HUES48 (cell line): ENCODE measurements around the gene TCHP.

Experiments
- H3K27ac ChIP-seq: one replicate; pipeline ENCODE4 v1.7.0; 2013; ENCODE audit warnings: low read depth, low read length, inconsistent platforms
- H3K27me3 ChIP-seq: 2 replicates; pipeline ENCODE4 v1.6.1; 2013; ENCODE audit warnings: mild to moderate bottlenecking, low read length; ENCODE audit not compliant: control insufficient read depth, insufficient read depth
- H3K36me3 ChIP-seq: 2 replicates; pipeline ENCODE4 v1.6.1; 2013; ENCODE audit warnings: low read length; ENCODE audit not compliant: control insufficient read depth, insufficient read depth
- H3K4me1 ChIP-seq: 2 replicates; pipeline ENCODE4 v1.6.1; 2013; ENCODE audit warnings: mild to moderate bottlenecking, low read length; ENCODE audit not compliant: control insufficient read depth, insufficient read depth
- H3K4me3 ChIP-seq: 2 replicates; pipeline ENCODE4 v1.5.1; 2013; ENCODE audit warnings: mild to moderate bottlenecking, low read depth, low read length
- H3K9ac ChIP-seq: 2 replicates; pipeline ENCODE4 v1.6.1; 2013; ENCODE audit warnings: mild to moderate bottlenecking, low read depth, low read length, moderate library complexity
- H3K9me3 ChIP-seq: 2 replicates; pipeline ENCODE4 v1.6.1; 2013; ENCODE audit warnings: low read length; ENCODE audit not compliant: control insufficient read depth, insufficient read depth

Gene TCHP

DNA sequence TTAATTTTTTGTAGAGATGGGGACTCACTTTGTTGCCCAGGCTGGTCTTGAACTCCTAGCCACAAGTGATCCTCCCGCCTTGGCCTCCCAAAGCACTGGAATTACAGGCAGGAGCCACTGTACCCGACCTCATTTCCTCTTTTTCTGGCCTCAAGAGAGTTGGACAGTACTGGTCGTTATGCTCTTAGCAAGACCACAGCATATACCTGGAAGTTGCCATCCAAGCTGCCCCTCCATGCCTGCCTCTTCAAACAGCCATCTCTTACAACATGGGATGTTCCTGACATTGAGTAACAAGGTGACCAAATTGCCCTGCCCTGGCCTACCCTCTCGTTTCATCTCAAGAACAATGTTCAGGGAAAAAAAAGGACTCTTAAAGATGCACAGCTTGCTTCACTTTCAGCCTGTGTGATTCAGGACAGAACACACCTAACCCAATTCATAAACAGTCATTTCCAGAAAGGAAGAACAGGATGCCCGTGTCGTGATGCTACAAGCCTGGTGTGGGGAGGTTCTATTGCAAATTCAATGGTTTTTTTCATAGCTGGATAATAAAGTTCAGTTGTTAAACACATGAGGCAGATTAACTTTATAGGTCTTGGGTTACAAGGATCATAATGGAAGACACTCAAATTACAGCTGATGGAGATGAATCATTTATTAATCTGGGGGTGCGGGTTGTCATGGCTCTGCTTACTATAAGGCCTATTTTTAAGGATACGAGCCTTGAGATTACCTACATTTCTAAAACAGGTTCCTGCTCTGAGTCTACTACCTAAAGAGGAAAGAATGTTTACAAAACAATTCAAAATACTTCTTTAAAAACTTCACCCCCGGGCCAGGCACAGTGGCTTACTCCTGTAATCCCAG, 31.7 kb upstream of the TCHP start:
- no peaks in the 10 kb centered on the region for H3K27me3 ChIP-seq
- H3K36me3 ChIP-seq: no peaks in the 10 kb centered on the region
- no peak overlapping the region for H3K9ac ChIP-seq
- no peaks in the 10 kb centered on the region for H3K9me3 ChIP-seq
- H3K4me1 ChIP-seq: peaks cover 9% of the 10 kb centered on the region; the same call in 1 of the 2 replicates
- no peak overlapping the region for H3K27ac ChIP-seq
- no peak overlapping the region for H3K4me3 ChIP-seq

DNA sequence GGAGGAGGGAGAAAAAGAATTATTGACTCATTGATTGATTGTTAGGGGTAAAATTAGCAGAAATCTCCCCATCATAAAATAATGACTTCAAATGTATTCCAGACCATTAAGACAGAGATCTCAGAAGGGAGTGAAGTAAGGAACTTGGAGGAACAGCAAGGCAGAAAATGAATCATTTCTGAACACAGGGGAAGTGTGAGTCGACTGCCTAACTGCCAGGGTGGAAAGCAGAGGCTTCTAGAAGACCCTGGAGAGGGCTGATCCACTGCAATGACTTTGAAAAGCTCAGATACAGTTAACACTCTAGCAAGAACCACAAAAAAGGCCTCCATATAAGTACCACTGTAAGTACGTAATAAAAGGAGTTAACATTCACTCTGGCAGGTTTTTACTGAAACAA, 29.4 kb upstream of the TCHP start:
- Histone ChIP-seq H3K4me3 (no peak overlapping the region), H3K4me1 (no peaks in the 10 kb centered on the region), H3K27me3 (no peaks in the 10 kb centered on the region), H3K36me3 (no peaks in the 10 kb centered on the region), H3K9me3 (no peaks in the 10 kb centered on the region), H3K9ac (no peak overlapping the region), H3K27ac (no peak overlapping the region)

DNA sequence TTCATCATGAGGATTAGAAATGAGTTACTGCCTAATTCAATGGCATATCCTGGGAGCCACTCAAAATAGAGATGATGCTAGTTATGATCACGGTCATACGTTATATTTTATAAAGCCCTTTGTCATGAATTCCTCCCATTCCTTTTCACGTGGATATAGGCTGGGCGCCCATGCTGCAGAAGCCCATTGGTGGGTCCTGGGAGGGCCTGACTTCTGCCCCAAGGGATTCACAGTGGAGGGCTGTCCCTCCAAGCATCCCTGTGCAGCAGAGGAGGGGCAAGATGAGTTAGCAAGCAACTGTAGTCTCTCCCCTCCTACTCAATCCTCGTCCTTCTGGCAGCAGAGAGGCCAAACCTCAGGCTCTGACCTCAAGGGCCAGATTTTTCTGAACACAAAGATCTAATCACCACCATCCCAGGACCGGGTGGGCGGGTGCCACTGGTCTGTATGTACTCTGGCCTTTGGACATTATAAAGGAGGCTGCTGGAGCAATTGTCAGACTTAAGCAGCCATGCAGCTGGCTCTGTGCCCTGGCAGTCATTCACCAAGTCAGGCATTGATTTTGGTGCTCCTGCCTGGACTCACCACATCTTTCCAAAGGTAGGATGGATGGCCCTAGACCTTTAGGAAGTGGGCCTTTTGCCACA, 28.3 kb upstream of the TCHP start:
- Histone ChIP-seq H3K9ac (no peak overlapping the region), H3K4me1 (no peaks in the 10 kb centered on the region), H3K27me3 (no peaks in the 10 kb centered on the region), H3K27ac (no peak overlapping the region), H3K9me3 (no peaks in the 10 kb centered on the region), H3K36me3 (no peaks in the 10 kb centered on the region), H3K4me3 (no peak overlapping the region)

DNA sequence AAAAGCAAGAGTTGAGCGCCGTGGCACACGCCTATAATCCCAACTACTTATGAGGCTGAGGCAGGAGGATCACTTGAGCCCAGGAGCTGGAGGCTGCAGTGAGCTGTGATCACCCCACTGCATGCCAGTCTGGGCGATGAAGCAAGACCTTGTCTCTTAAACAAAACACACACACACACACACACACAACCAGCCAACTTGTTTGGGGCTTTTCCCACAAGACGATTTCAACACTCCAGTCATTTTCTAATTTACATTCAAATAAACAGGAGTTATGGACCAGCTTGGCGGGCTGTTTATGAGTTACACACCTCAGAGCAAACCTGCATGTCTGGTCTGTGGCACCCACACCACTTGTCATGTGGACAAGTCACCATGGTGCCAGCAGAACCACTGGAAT, 26.4 kb upstream of the TCHP start:
- H3K36me3 ChIP-seq: no peaks in the 10 kb centered on the region
- H3K27ac ChIP-seq: no peak overlapping the region
- H3K27me3 ChIP-seq: no peaks in the 10 kb centered on the region
- no peak overlapping the region for H3K9ac ChIP-seq
- H3K4me3 ChIP-seq: no peak overlapping the region
- no peaks in the 10 kb centered on the region for H3K9me3 ChIP-seq
- H3K4me1 ChIP-seq: peaks cover 13% of the 10 kb centered on the region

DNA sequence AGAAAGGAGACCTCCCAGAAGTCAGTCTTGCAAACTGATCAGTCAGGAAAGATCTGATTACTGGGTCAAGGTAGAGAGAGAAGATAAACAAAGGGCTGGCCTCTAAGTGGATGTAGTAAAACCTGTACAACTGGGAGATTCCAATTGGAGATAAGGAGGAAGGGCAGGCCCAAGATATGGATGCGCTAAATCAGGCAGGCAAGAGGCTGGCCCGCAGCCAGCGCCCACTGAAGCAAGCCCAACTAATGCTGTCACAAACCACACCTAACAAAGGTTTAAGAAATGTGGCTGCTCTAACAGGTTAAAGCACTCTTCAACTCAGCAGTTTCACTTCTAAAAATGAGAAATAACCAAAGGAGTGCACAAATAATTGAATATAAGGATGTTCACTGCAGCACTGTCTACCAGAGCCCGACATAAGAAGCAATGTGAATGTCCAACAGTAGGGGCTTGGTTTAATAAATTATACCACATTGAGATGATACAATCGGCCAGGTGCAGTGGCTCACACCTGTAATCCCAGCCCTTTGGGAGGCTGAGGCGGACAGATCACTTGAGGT, 24.4 kb upstream of the TCHP start:
- Histone ChIP-seq H3K27ac (no peak overlapping the region), H3K4me1 (peaks cover 24% of the 10 kb centered on the region), H3K9ac (no peak overlapping the region), H3K36me3 (no peaks in the 10 kb centered on the region), H3K27me3 (0 out of 2 replicates have a peak, but pooled peaks cover 5% of the 10 kb centered on the region), H3K4me3 (no peak overlapping the region), H3K9me3 (no peaks in the 10 kb centered on the region)

DNA sequence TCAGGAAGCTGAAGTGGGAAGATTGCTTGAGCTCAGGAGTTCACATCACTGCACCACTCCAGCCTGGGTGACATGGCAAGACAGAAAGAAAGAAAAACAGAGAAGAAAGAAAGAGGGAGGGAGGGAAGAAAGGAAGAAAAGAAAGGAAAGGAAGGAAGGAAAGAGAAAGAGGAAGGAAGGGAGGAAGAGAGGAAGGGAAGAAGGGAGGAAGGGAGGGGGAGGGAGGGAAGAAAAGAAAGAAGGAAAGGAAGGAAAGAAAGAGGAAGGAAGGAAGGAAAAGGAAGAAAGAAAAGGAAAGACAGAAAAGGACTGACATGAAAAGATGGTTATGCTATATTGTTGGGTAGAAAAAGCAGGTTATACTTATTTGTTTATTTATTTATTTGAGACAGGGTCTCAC, 23.7 kb upstream of the TCHP start:
- H3K4me3 ChIP-seq: no peak overlapping the region
- peaks cover 31% of the 10 kb centered on the region for H3K4me1 ChIP-seq
- no peak overlapping the region for H3K9ac ChIP-seq
- H3K9me3 ChIP-seq: no peaks in the 10 kb centered on the region
- H3K27ac ChIP-seq: no peak overlapping the region
- 0 out of 2 replicates have a peak, but pooled peaks cover 5% of the 10 kb centered on the region for H3K27me3 ChIP-seq
- H3K36me3 ChIP-seq: no peaks in the 10 kb centered on the region

DNA sequence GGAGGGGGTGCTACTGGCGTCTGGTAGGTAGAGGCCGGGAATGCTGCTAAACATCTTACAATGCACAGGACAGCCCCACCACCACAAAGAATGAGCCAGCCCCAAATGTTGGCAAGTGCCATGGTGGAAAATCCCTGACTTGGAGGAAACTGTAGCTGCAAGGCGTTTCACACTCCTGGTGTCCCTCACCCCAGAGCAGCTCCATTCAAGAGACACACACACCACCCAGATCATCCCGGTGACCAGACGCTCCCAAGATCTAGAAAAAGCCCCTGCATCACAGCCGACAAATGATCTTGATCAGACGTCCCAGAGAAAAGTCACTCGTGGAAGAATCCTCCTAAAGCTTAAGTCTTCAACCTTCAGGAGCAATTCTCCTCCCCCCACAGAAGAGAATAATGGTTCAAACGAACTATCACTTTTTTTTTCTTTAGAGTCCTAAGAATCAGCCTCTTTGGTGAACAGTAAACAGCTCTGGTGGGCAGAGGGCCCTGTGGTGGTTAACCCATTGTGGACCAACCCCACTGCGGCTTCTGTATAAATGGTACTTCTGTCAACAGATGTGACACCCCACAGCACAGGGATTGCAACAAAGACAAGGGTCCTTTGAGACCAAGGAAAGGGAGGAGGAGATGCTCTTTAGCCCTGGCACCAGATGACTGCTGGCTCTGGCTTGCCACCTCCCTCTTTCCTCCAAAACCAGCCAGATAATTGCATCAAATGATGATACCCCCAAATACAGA, 22.4 kb upstream of the TCHP start:
- Histone ChIP-seq H3K4me3 (no peak overlapping the region), H3K9ac (no peak overlapping the region), H3K27ac (no peak overlapping the region), H3K4me1 (peaks cover 38% of the 10 kb centered on the region), H3K9me3 (no peaks in the 10 kb centered on the region), H3K36me3 (no peaks in the 10 kb centered on the region), H3K27me3 (0 out of 2 replicates have a peak, but pooled peaks cover 5% of the 10 kb centered on the region)

DNA sequence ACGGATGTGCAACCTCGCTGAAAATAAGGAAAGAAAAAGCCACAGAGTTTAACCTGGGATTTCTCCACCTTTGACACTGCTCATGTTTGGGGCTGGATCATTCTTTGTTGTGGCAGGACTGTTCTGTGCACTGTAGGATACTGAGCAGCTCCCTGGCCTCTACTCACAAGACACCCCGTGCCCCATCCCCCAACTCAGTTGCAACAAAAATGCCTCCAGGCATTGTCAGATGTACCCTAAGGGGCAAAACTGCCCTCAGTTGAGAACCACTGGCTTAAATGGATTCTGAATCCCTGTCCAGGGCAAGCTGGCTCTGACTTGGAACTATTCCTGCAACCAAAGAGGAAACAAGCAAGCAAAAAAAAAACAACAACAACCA, 21.8 kb upstream of the TCHP start:
- Histone ChIP-seq H3K27me3 (0 out of 2 replicates have a peak, but pooled peaks cover 5% of the 10 kb centered on the region), H3K4me1 (peaks cover 38% of the 10 kb centered on the region), H3K36me3 (no peaks in the 10 kb centered on the region), H3K9ac (no peak overlapping the region), H3K9me3 (no peaks in the 10 kb centered on the region), H3K4me3 (no peak overlapping the region), H3K27ac (no peak overlapping the region)

DNA sequence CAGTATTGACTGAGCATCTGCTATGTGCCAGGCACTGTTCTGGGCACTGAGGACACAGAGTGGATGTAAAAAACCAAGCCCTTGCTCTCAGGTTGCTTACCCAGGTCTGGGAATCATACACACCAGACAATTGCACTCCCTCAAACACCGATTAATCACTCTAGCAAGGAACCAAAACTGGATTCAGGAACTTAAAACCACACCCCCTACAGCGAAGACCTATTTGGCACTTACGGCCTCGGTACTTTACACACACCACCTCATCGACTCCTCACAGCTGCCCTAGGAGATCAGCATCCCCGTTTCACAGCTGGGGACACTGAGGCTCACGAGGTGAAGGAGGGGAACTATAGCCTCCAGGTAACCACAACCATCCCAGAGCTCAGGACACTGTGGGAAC, 21.3 kb upstream of the TCHP start:
- Histone ChIP-seq H3K36me3 (no peaks in the 10 kb centered on the region), H3K27ac (no peak overlapping the region), H3K9me3 (no peaks in the 10 kb centered on the region), H3K4me1 (peaks cover 38% of the 10 kb centered on the region), H3K27me3 (0 out of 2 replicates have a peak, but pooled peaks cover 5% of the 10 kb centered on the region), H3K9ac (no peak overlapping the region), H3K4me3 (peak overlapping the region; percentile 66)

DNA sequence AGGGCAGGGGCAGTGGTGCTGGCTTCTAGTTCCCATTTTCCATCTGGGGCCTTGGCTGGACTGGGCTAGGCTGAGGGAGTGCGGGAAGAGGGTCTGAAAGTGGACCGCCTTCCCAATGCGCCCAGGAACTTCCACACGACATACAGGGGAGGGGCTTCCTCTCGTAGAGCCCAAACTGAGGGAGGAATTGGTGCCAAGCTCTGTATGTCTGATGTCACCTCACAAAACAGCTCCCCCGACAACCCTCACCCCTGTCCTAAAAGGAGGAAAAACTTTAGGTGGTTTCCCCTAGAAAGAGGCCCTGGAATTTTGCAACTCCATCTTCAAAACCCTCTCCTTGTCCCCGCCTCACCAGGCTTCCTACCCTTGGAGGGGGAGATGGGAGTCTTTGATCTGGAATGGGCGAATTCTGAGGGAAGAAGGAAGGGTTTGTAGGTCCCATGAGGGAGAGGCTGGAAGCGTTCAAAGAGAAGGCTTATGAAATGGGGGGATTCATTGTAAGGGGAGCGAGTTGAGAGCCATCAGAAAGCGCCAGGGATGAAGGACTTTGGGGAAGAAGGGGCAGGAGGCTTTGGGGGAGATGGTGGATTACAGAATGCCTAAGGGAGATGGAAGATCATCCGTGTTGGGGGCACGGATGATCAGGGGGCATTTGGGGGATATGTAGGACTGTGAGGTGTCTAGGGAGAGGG, 20.6 kb upstream of the TCHP start:
- Histone ChIP-seq H3K36me3 (no peaks in the 10 kb centered on the region), H3K9me3 (no peaks in the 10 kb centered on the region), H3K9ac (no peak overlapping the region), H3K27ac (no peak overlapping the region), H3K4me1 (peaks cover 38% of the 10 kb centered on the region), H3K4me3 (peak overlapping the region; percentile 66), H3K27me3 (0 out of 2 replicates have a peak, but pooled peaks cover 5% of the 10 kb centered on the region)
